Mucosa of descending colon (tissue), 3 donors: ENCODE measurements around the gene ARHGEF16. TPM values are rescaled to one million over a fixed set of nuclear protein-coding genes. Genes with fewer than 3 reads are reported as not detected.

Experiments used
- ATAC-seq: fragments of 200-7000 bp; cut with Tn5 transposase; one replicate; pipeline ENCODE4 v1.9.1; 2020; ENCODE audit warnings: mild to moderate bottlenecking, moderate library complexity
- DNase-seq, 3 donors: peaks; one replicate each; pipeline ENCODE4 v3.0.0-alpha.2; 2020
- H3K36me3 ChIP-seq: fragments of 200-600 bp; one replicate; pipeline ENCODE4 v1.8.0; 2021; ENCODE audit warnings: low read depth, mild to moderate bottlenecking
- H3K4me1 ChIP-seq: fragments of 200-600 bp; one replicate; pipeline ENCODE4 v1.8.0; 2021; ENCODE audit warnings: low read depth, mild to moderate bottlenecking
- H3K4me3 ChIP-seq: fragments of 200-600 bp; one replicate; pipeline ENCODE4 v1.8.0; 2021; ENCODE audit warnings: mild to moderate bottlenecking
- H3K9me3 ChIP-seq: fragments of 200-600 bp; one replicate; pipeline ENCODE4 v1.8.0; 2021; ENCODE audit warnings: mild to moderate bottlenecking
- intact Hi-C, 2 donors: fragments of 100-400 bp; cut with DNase I in 1 of 2; cut with micrococcal nuclease in 1 of 2; formaldehyde crosslinking; loops; one replicate each; pipeline versions ENCODE4 v1.11.0 to v1.11.1; 2022; cut with DNase I, micrococcal nuclease
- total RNA-seq, 3 donors: library from RNA; stranded (reverse); fragmentation: NEBNext Ultra II Directional in 2 of 3; extraction: Animal tissue kit (Norgen Biotek cat#: 25700) in 2 of 3; gene quantifications; one replicate each; pipeline versions ENCODE4 v1.2.1 to v1.2.4, GENCODE V29; 2021 to 2023
- TF ChIP-seq, protein P1 (sequence below): fragments of 200-600 bp; IDR thresholded peaks from one replicate; pipeline ENCODE4 v1.8.0; 2022; ENCODE audit warnings: antibody characterized with exemption, mild to moderate bottlenecking
- donor health status: DM: no; HTN: no; CAD: no; lungs with moderate emphysema.
- donor health status: DM: no; HTN: no; CAD: no.
- donor health status: DM: no; HTN: yes; CAD: no.

Gene ARHGEF16
- total RNA-seq, 3 donors from 2014 or later: 51.2 to 101 (median 90.2) TPM

DNA sequence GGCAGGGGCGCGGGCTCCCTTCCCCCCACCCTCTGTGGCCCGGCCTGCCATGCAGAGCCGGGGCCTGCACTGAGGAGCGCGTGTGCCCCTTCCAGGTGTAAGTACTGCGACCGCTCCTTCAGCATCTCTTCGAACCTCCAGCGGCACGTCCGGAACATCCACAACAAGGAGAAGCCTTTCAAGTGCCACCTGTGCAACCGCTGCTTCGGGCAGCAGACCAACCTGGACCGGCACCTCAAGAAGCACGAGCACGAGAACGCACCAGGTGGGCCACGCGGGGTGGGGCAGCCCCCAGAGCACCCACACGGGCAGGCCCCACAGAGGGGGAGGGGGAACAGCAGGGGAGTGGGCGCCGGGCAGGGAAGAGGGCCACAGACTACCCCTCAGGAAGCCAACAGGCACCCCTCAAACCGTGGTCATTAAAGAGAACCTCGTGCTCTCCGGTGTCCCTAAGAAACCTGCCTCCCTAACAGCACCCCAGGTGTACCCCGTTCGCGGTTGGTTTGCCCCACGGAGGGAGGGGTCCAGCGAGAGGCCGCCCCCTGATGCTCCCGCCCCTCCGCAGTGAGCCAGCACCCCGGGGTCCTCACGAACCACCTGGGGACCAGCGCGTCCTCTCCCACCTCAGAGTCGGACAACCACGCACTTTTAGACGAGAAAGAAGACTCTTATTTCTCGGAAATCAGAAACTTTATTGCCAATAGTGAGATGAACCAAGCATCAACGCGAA lies 28.8 kb upstream of the ARHGEF16 start:
- H3K4me3 ChIP-seq: no peak overlapping the region
- peaks cover 11% of the 10 kb centered on the region for H3K4me1 ChIP-seq
- ATAC-seq: no peak
- TF ChIP-seq, protein P1, sequence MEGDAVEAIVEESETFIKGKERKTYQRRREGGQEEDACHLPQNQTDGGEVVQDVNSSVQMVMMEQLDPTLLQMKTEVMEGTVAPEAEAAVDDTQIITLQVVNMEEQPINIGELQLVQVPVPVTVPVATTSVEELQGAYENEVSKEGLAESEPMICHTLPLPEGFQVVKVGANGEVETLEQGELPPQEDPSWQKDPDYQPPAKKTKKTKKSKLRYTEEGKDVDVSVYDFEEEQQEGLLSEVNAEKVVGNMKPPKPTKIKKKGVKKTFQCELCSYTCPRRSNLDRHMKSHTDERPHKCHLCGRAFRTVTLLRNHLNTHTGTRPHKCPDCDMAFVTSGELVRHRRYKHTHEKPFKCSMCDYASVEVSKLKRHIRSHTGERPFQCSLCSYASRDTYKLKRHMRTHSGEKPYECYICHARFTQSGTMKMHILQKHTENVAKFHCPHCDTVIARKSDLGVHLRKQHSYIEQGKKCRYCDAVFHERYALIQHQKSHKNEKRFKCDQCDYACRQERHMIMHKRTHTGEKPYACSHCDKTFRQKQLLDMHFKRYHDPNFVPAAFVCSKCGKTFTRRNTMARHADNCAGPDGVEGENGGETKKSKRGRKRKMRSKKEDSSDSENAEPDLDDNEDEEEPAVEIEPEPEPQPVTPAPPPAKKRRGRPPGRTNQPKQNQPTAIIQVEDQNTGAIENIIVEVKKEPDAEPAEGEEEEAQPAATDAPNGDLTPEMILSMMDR: no peak
- H3K9me3 ChIP-seq: no peaks in the 10 kb centered on the region
- no peaks in the 10 kb centered on the region for H3K36me3 ChIP-seq
- DNase-seq: no peak
- intact Hi-C loops: loop anchor here (10.0 kb wide), 2 partner anchors 411 to 1011 kb away; partner anchors contain the start of gene PEX10 (in 1 of the 2)

DNA sequence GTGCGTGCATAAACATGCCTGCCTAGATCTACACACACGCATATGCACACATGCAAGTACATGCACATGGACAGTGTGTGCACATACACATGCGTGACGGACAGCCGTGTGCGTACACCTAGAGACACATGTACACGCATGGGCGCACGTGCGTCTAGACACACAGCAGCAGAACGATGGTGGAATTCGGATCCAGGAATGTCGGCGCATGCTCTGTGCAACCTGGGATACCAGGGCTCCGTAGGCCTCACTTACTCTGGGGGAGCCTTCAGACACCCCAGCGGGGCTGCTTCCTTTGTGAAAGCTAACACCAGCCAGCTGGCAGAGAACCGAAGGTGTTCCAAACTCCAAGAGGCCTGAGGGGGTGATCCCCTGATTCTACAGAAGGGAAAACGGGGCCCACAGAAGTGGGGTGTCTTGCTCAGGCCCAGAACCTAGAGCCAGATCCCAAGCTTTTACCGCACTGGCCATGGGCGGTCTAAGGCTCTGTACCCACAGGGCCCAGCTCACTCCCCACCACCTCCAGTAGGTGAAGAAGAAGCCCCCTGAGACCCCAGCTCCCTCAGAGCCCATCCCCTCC lies 27.4 kb upstream of the ARHGEF16 start:
- Histone ChIP-seq H3K4me1 (peaks cover 11% of the 10 kb centered on the region), H3K9me3 (no peaks in the 10 kb centered on the region), H3K36me3 (no peaks in the 10 kb centered on the region), H3K4me3 (no peak overlapping the region)
- TF ChIP-seq, protein P1: no peak
- no peak for DNase-seq
- no peak for ATAC-seq
- intact Hi-C loops: loop anchor here (10.0 kb wide), 2 partner anchors 412 to 1012 kb away; partner anchors contain the start of gene PEX10 (in 1 of the 2)

DNA sequence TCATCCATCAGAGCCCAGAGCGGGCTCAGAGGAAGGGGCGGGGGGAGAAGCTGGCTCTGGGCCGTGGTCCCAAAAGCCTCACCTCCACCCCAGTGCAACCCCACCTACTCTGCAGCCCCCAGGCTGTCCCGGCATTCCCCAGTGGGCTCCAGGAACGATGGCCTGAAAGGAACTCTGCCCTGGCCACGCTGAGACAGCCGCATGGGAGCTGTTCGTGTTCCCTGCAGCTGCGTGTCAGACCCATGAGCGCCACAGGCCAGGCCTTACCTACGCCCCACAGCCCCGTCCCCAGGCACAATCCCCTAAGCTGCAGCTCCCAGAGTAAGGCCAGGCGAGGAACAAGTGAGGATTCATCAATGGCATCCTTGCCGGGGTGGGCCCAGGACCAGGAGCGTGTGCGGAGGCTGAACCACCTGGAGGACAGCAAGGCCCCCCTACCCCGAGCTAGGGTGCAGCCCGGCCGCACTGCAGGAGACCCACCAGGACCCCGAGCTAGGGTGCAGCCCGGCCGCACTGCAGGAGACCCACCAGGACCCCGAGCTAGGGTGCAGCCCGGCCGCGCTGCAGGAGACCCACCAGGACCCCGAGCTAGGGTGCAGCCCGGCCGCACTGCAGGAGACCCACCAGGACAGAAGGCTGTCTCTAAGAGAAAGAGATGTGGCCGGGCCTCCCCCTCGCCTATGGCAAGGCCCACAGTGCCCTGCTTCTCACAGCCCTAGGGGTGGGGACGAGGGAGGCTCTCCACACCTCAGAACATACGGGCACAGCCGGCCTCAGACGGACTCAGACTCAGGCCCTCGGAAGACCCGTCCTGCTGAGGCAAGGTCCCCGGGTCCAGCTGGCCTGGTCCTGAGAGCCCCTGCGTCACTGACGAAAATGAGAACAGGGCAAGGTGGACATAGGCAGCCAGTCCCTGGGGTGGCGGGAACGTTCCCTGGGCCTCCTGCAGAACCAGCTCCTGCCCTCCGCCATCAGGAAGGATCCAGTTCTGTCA lies 26.5 kb upstream of the ARHGEF16 start:
- H3K4me1 ChIP-seq: peaks cover 9% of the 10 kb centered on the region
- H3K36me3 ChIP-seq: no peaks in the 10 kb centered on the region
- no peak for ATAC-seq

DNA sequence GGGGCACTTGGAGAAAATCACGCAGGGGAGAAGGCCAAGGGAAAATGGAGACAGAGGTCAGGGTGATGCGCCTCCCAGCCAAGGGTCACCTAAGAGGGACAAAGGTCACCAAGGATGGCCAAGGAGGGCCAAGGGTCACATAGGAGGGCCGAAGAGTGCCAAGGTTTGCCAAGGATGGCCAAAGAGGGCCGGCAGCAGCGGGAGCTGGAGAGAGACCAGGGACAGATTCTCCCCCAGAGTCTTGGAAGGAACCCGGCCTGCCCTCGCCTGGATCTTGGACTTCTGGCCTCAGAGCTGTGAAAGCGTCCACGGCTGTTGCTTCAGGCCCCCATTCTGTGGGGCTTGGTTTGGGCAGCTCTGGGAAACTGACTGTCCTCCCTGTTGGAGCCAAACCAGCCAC lies 25.6 kb upstream of the ARHGEF16 start:
- Histone ChIP-seq H3K9me3 (no peaks in the 10 kb centered on the region), H3K4me1 (peaks cover 2% of the 10 kb centered on the region), H3K36me3 (no peaks in the 10 kb centered on the region), H3K4me3 (no peak overlapping the region)
- intact Hi-C loops: loop anchor here (10.0 kb wide), 2 partner anchors 414 to 1014 kb away; partner anchors contain the start of gene PEX10 (in 1 of the 2)
- TF ChIP-seq, protein P1: no peak
- no peak for DNase-seq
- no peak for ATAC-seq

More for the DNA sequence above, 26.5 kb upstream of the ARHGEF16 start:
- intact Hi-C loops: loop anchor here (10.0 kb wide), 2 partner anchors 413 to 1013 kb away; partner anchors contain the start of gene PEX10 (in 1 of the 2)
- H3K4me3 ChIP-seq: no peak overlapping the region
- H3K9me3 ChIP-seq: no peaks in the 10 kb centered on the region
- TF ChIP-seq, protein P1: no peak
- DNase-seq: peak in 1 of 3 donors; percentile 33

DNA sequence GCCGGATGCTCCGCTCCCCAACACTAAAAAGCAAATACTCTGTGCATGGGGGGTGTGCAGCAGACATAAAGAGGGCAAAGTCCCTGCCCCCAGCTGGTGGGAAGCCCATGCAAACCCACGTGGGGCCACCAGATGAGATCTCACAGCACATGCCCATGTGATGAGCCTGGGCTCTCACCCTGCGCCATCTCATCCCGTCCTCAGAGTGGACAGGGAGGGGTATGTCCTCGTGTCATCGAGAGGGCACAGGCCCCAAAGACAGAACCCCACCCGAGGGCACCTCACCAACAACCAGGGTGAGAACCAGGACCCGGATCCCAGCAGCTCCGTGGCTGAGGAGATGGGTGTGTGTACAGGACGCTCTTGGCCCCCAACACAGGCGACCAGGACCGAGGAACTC lies 25.1 kb upstream of the ARHGEF16 start:
- DNase-seq: peak in 1 of 3 donors; percentile 27
- intact Hi-C loops: loop anchor here (10.0 kb wide), 2 partner anchors 415 to 1015 kb away; partner anchors contain the start of gene PEX10 (in 1 of the 2)
- no peaks in the 10 kb centered on the region for H3K36me3 ChIP-seq

More for the DNA sequence above, 25.1 kb upstream of the ARHGEF16 start:
- H3K9me3 ChIP-seq: no peaks in the 10 kb centered on the region
- ATAC-seq: no peak
- H3K4me3 ChIP-seq: no peak overlapping the region
- H3K4me1 ChIP-seq: no peaks in the 10 kb centered on the region
- TF ChIP-seq, protein P1: no peak
